Activated CD4-positive, alpha-beta T cell treated with anti-CD3 and anti-CD28 coated beads for 4 hours (primary cell): ENCODE data around the gene TCF19.

ENCODE experiments used
- DNase-seq, 2 donors: peaks; one replicate each; pipeline ENCODE4 v3.0.0-alpha.2; 2020

TCF19 gene, protein sequence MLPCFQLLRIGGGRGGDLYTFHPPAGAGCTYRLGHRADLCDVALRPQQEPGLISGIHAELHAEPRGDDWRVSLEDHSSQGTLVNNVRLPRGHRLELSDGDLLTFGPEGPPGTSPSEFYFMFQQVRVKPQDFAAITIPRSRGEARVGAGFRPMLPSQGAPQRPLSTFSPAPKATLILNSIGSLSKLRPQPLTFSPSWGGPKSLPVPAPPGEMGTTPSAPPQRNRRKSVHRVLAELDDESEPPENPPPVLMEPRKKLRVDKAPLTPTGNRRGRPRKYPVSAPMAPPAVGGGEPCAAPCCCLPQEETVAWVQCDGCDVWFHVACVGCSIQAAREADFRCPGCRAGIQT

DNA sequence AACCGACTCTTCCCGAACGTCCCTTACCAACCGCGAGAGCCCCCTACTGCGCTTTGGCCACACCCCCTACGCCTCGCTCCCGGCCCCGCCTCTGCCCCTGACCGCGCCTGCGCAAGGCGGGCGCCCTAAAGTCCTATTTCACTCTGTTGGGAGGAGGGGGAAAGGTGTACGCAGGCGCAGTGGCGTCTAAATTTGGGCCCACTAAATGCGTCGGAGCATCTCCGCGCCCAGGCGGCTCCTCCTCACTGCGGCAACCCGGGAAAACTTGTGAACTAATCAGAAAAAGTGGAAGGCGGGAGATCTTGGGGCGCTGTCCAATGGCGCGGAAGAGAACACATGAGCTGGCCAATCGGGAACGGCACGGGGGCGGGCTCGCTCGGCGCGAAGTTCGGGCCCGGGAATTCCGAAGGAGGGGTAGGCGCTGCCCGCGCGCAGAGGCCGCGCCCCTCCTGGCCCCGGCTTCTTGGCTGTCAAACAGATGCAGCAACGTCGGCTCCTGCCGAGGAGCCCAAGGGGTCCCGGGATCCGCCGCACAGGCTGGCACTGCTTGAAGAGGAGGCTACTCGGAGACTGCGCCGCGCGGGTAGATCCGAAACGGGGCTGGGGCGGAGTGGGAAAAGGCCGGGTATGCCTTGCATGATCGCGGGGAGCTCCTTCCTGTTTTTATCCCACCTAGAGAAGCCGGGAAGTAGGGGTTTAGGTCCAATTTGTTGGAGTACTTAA, at the start of gene TCF19:
TCF19 (plus strand) TSS at position 450 of the 723 bp plus-strand sequence. CDS start 881 bp downstream, outside the sequence.
- peak; percentile 99 for DNase-seq

DNA sequence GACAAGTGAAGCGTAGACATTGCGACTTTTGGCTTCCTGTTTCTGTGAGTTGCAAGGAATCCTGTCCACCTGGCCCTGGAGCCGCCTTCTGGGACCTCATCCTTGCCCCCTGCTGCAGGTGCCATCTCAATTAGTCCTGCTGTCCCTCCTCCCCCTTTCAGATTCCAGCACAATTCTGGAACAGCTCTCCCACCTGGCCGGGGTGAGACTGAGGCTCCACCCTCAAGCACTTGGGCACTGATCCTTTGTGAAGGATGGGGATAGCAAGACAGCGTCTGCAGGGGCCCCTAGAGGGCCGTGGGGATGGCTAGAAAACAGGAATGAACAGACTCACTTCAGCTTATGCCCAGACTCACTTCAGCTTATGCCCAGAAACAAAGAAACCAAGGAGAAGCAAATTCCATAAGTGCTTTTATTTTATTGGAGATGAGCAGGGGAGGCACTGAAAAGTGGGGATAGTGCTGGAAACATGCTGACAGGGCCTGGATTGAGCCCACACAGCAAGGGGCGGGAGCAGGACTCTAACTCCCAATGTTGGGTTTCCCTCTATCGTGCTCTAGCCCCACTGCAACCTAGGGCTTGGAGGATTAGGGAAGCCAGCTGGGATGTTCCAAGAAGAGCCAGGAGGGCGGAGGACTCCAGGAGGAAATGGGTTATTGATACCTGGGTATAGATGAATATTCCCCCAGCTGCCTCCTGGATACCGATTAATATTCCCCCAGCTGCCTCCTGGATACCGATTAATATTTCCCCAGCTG, 47.4 kb upstream of the TCF19 start:
- DNase-seq = no peak

DNA sequence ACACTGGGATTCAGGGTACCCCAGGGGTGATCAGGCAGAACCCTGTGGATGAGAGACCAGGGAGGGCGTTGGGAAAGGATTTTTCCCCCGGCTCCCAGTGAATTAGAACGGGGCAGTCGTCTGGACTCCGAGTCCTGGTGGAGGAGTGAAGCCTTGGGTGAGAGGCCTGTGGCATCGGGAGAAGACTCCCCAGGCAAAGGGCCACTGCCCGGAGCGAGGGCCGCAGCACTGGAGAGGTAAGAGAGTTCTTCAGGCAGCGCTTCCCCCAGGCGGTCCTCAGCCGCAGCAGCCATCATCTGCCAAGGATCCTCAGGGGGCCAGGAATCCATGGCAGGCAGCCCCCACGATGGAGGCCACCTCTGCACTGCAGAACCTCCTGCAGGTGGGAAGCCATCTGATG, 46.7 kb upstream of the TCF19 start:
- DNase-seq = no peak

DNA sequence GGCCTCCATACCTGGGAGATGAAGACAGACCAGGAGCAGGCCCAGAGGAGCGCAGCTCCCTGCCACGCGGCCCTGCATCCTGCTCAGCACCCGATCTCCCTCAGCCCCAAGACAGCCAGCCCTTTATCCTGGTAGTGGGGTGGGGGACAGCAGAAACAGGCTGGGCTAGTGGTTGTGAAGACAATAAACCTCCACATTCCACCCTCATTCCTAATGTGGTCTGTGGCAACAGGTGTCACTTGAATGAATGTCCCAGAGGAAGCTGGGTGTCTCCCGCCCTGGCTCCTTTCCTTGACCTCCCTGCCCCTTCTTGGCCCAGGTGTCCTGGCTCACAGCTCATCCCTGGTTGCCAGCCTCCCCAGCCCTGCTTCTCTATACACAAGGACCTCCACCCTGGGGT, 45.9 kb upstream of the TCF19 start, which contains the start of gene C6orf15:
C6orf15 (minus strand) TSS at position 98 of the 400 bp plus-strand sequence; CDS start at position 78, 20 bp downstream.
- no peak for DNase-seq

DNA sequence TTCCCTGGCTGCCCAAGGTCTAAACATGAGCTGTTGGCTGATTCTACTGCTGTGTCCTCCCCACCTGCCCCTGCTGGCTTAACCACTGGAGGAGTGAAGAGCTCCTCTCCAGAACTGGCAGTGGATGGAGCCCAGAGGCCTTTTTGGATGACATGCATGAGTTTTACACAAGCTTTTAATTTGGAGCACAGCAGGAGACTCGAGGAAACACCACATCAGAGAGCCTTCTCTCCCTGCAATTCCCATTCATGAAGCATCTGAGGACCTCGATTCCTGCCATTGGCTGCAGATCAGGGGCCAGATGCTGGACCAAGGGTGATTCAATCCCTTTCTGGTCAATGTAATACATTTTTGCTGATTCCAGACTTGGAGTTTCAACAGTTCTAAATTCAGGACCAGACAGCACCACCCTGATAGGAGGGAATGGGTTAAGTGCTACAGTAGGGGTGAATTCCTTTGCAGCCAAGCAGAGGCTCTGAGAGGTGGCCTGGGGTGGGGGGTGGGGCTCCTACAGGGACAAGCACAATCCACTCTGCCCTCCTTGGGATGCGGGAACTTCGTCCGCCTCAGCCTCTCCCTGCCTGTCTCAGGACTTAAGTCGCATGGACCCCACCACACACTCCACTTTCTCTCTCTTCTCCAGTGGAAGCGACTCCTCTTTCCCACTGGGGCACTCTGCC, 44.4 kb upstream of the TCF19 start:
- no peak for DNase-seq

DNA sequence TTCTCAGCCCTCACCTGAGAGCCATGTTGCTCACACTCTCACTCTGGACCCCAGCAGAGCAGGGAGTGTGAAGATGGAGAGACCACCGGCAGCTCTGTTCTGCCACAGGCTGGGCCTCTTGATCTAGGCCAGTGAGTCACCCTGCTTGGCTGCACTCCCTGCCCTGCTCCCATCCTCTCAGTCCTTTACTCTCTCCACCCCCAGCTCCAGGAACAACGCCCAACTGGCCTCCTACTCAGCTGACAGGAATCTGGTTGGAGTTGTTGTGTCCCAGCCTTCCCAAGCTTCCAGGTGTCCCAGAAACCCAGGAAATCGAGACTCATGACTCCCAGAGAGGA, 43.9 kb upstream of the TCF19 start, which contains the start of gene PSORS1C1:
PSORS1C1 (plus strand) TSS at position 260 of the 338 bp plus-strand sequence. CDS start 14,833 bp downstream, outside the sequence.
- DNase-seq = no peak

DNA sequence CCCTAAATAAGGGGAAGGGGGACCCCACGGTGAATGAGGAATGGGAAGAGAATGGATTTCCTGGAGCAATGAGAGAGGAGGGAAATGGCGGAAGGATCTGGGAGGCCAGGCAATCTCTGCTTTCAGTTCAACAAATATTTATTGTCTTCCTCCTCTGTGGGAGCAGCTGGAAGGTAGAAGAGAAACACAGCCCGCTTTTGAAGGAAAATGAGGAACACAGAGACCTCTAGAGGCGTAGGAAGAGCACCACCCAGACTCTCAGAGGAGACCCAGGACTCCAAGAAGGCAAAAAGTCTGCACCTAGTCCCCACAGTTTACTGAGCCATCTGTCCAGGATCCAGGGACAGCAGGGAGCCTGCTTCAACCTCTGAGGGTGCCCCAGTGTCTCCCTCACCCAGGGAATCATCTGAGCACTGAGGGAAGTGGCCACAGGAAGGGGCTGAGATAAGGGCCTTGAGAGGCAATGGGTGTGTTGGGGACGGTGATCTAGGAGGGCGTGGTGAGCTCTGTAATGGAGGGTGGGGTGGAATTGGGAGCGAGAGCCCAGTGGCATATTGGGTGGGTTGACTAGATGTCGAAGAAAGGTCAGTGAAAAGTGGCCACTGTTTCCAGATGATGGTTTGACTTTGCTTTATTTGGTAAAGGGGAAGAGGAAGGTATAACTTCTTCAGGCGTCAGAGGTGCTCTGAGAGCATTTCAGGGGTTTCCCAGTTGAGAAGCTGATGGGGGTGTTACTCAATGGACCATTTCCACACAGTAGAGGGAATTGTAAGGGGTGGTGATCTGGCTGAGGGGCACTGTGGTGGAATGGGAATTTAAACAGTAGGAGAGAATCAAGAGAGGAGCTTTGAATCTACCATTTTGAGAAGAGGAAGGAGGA, 43.2 kb upstream of the TCF19 start:
- no peak for DNase-seq

DNA sequence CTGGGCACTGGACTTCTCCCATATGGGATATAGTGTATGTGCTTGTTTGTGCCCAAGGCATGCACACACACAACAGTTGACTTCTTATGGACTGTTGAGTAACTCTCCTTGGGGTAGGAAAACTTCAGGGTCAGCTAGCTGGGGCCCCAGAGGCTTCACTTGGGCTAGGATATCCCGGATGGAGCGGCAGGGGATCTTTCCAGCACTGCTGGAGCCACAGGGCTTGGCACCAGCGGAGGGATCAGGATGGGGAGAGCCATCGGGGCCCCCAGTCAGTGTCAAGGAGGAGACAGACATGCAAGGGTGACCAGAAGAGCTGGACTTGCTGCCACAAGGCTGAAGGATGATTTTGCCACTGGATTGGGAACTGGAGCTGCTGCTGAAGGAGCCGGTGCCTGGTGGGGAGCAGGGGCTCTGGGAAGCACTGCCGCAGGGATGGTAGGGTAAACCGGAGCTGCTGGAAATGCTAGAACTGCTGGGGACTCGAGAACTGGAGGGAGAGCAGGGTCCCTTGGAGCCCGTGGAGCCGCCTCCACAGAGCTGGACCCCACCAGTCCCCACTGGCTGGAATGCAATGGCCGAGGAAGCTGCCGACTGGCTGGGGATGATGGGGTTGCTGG, 42.3 kb upstream of the TCF19 start:
- no peak for DNase-seq

DNA sequence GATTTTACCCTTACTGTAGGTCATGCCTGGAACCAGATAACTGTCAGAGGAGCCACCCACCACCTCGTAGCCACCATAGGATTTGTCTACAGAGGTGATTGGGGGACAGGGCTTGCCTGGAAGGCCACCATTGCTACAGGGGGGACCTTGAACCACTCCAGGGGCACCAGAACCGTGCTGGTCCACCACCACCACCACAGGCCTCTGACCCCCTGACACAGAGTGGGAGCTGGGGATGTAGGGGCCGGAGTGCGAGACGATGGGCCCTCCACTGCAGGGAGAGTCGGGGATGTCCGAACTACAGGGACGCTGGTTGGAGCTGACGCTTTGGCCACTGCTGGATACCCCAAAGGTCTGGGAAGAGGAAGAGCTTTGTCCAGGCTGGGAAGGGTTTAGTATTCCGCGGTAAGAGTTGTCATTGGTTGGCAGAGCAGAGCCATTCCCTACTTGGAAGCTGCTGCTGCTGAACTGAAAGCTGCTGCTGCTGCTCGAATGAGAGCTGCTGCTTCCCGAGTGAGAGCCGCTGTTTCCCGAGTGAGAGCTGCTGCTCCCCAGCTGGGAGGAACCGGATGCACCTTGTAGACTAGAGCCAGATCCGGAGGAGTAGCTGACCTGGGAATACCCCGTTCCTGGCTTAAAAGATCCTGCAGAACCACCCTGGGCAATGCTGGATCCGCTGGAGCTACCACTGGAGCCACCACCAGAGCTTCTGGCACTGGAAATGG, 41.6 kb upstream of the TCF19 start:
- no peak for DNase-seq

DNA sequence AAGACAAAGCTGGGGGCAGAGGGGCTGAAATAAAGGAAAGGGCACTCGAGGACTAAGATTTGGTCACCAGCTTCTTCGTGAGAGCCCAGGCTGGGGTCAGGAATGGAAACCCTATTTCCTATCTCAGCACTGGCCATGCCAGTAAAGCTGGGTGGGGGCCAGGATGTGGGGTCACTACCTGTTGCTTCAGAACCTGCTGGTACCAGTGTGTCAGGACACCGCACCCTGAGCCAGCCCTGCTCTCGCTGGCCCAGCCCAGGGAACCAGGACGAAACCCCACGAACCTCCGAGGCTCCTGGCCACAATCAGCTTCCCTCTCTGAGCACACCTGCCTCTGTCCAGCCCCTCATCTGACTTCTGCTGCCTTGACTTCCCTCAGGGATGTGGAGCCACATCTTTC, 40.2 kb upstream of the TCF19 start:
- no peak for DNase-seq

DNA sequence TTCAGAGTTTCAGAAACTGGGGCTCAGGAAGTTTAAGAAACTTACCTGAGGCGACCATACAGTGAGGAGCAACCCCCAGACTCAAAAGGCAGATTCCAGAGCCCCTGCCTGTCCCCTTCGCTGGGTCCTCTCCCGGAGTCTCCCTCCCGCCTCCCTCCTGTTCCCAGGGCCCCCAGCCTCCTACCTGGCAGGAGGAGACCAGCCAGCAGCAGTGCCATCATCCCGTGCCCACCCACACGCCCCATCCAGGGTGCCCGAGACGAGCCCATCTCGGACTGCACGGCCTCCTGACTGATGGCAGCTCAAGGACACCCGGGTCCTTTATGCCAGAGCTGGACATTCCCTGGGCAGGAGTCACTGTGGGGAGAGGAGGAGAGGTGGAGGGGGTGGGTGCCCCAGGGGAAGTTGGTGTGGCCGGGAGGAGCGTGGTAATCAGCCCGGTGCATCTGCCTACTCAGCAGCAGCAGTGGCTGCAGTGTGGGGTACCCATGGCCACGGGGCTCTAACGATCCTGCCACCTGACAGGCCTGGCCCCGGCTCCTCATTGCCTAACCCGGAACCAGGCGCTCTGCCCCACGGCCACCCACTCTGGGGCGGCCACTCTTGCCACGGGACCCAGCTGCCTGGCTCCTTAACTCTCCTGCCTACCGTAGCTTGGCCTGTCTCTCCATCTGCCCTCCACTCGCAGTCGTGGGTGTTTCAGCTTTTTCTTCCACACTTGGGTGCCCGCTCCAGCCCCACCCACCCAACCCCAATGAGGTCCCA, 38.1 kb upstream of the TCF19 start, which contains the start of gene CDSN:
CDSN (minus strand) TSS at position 296 of the 765 bp plus-strand sequence; CDS start at position 269, 27 bp downstream.
- no peak for DNase-seq

DNA sequence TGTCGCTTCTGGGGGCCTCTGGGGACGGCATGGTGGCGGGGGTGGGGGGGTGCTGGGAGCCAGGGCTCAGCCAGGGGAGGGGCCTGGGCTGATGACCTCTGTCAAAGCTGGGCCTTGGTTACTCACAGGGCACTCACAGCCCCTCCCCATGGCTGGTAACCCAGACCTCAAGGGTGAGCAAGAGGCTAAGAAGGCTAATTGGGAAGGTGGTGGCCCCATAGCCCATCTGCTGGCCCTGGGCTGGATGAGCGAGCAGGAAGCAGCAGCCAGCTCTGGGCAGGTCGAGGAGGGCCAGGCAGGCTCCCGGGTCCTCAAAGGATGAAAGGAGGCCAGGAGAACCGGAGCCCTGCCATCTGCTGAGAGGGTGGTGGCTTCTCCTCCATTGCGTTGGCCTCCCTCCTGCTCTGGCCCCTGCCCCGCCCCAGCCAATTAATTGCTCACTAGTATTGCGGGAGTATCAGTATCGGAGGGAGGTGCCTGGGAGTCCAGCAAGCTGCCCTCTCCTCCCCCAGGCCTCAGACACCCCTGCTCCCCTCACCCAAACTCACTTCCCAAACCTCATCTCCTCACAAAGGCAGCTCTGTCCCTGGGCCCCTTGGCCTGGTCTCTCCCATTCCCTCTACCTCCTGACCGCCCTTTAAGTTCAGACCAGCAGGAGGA, 37.1 kb upstream of the TCF19 start:
- DNase-seq = no peak

DNA sequence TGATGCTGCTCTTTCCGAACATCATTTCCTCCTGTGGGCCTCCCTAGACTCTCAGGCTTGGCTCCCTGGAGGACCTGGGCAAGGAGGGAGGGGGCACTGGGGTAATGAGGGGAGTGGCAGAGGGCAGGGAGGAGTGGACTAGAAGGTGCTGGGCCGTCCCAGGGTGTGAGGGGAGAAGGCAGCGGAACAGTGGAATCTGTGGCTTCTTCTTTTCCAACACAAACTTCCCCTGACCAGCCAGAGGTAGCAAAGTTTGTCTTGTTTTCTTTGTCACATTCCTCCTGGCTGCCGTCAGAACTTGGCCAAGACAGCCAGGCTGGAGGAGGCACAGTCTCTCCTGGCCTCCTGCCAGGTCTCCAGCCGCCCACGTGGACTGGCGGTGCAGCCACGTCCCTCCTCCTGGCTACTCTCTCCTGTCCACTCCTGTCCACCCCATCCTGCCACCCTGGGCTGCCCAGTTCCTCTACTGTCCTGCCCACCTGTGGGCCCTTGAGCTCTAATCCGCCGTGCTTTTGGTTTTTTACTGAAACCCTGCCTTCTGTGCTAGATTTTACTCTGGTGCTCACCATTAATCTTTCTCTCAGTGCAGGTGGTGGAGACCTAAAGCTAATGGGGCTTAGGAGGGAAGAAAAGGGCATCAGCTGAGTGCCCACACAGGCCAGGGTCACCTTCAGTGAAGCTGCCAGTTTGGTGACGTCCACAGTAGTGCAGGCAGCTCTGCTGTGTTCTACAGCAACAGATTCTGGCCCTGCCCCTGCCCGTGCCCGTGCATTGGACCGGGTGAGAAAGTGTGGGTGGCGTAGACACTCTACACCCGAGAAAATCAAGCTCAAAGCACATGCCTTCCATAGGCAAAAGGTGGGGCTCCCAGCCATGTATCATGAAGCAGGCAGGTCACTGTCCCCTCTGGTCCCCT, 35.3 kb upstream of the TCF19 start:
- DNase-seq = no peak

DNA sequence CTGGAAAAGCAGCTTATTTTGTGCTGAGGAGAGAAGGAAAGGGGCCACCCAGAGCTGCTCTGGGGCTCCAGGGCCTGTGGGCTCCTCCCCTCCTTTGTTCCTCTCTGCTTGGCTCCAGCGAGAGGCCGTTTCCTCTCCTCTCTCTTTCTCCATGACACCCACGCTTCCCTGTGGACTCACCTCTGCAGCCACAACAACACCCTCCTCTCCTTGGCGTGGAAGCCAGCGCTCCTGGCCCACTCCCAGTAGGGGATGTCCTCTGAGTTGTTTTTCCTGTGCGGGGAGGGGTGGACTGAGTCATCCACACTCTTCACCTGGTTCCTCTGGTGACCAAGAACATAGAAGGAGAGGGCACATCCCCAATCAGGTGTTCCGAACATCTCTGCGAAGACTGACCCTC, 33.2 kb upstream of the TCF19 start:
- no peak for DNase-seq

DNA sequence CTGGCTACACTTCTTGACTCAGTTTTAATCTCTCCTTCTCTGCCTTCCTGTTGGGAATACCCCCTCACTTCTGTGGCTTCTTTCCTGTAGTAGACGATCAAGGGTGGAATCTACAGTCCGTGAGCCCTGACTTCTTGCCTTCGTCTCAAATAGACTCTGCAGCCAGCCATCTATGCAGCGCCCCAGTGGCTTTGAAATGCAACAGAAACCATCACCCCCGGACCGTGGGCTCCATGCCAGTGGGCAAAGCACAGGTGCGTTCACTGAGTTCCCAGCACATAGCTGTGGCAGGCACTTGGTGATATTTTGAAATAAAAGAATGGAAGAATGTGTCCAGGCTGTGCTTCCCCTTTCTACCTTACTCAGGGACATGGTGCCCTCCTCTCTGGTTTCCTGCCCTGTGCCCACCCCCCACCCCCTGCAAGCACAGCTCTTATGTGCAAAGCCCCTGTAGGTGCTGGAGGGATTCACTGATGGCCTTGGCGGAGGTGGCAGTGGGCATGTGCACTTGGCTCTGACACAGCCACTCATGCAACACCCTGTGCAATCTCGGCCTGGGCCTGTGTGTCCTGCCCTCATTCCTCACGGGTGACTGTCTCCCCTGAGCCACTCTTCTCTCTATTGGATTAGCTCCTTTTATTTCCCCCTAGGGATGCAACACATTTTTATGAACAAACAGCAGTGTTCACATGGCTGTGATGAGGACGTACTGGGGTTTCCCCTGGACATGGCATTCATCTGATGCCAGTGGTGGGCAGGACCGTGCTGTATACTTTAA, 32.6 kb upstream of the TCF19 start:
- DNase-seq = no peak

DNA sequence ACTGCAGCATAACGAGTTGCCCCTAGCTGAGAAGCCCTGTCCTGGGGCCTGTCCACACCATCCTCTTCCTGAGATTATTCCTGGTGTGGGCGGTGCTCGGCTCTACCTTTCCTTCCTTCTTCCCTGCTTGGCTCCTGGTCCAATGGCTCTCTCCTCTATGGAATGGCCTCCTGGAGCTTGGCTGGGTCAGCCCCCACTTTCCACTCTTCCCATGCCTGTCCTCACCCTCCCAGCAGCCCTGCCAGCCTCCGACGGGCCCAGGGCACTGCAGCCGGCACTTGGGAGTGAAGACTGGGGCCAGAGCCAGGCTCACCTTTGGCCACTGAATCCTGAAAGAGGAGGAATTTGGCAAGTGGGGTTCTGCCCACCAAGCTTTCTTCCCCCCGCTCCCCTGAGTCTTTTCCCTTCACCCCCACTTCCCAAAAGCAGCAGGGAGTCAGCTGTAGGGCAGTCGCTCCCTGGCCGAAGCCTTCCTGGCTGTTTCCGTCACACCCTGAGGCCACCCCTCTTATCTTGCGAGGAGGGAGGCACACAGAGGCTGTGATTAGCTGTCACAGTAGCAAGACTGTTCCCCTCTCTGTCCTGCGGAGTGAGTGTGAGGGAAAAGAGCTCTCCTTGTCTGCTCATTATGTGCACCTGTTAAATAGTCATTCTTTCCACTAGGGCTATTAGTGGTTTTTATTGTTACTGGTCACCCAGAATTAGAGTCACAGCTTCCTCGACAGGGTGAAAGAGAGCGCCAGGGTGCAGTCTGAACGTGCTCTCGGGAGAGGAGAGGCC, 31.8 kb upstream of the TCF19 start:
- no peak for DNase-seq
